ENCODE measurements around the gene KCNK2. TPM values are rescaled to one million over a fixed set of nuclear protein-coding genes. Genes with fewer than 3 reads are reported as not detected.

KCNK2 gene
- total and polyA plus RNA-seq, 2 experiments from 2014 or later = 69.2 to 133 TPM

GRCh38 chr1:215250913-215251312 lies 168.4 kb downstream of the KCNK2 start:
- no peak overlapping the region for H3K9ac ChIP-seq
- in situ Hi-C loops (cut with MboI) = no loop called here

GRCh38 chr1:215251428-215251827 lies 168.9 kb downstream of the KCNK2 start:
- Histone ChIP-seq H3K79me2 (ENCODE audit: insufficient read depth) (no peaks in the 10 kb centered on the region), H3K9ac (no peak overlapping the region), H3K27ac (no peak overlapping the region), H3F3A (ENCODE audit: insufficient read depth) (peaks cover 9% of the 10 kb centered on the region; the same call in 1 of the 2 replicates), H3K9me2 (ENCODE audit: insufficient read depth) (no peaks in the 10 kb centered on the region), H3K27me3 (replicated peaks; ENCODE audit: insufficient read depth) (no peaks in the 10 kb centered on the region), H4K20me1 (ENCODE audit: insufficient read depth) (no peaks in the 10 kb centered on the region), H3K4me3 (no peak overlapping the region), H2AFZ (no peak overlapping the region), H3K4me2 (ENCODE audit: unreplicated experiment) (no peak overlapping the region), H3K4me1 (ENCODE audit: insufficient read depth) (no peaks in the 10 kb centered on the region), H3K9me3 (ENCODE audit: low read depth) (no peaks in the 10 kb centered on the region), H3K36me3 (ENCODE audit: low read depth) (no peaks in the 10 kb centered on the region)
- DNase-seq = no peak
- in situ Hi-C loops (cut with MboI) = no loop called here
- no peak for TF ChIP-seq EZH2phosphoT487 (IDR thresholded peaks at IDR 0.05; ENCODE audit: insufficient read depth, low read depth)
- TF ChIP-seq EZH2 (IDR thresholded peaks at IDR 0.05; ENCODE audit: insufficient read depth, poor library complexity, severe bottlenecking) = no peak
- 95 to 97% methylated on average over 4 of the region's 4 CpGs for WGBS, 2 experiments (ENCODE audit: low coverage in 1 of 2, low lambda C conversion rate in 2 of 2, missing lambda C conversion rate in 2 of 2)

More at GRCh38 chr1:215250913-215251312, 168.4 kb downstream of the KCNK2 start:
- Histone ChIP-seq H4K20me1 (ENCODE audit: insufficient read depth) (no peaks in the 10 kb centered on the region), H3K4me3 (no peak overlapping the region), H2AFZ (no peak overlapping the region), H3K27ac (no peak overlapping the region), H3F3A (ENCODE audit: insufficient read depth) (peaks cover 14% of the 10 kb centered on the region; the same call in 1 of the 2 replicates), H3K4me2 (ENCODE audit: unreplicated experiment) (no peak overlapping the region), H3K9me3 (ENCODE audit: low read depth) (no peaks in the 10 kb centered on the region), H3K36me3 (ENCODE audit: low read depth) (no peaks in the 10 kb centered on the region), H3K4me1 (ENCODE audit: insufficient read depth) (no peaks in the 10 kb centered on the region), H3K9me2 (ENCODE audit: insufficient read depth) (no peaks in the 10 kb centered on the region), H3K27me3 (replicated peaks; ENCODE audit: insufficient read depth) (no peaks in the 10 kb centered on the region), H3K79me2 (ENCODE audit: insufficient read depth) (no peaks in the 10 kb centered on the region)
- WGBS, 2 experiments (ENCODE audit: low coverage in 1 of 2, low lambda C conversion rate in 2 of 2, missing lambda C conversion rate in 2 of 2) = 92 to 98% methylated on average over 2 of the region's 2 CpGs
- TF ChIP-seq EZH2phosphoT487 (IDR thresholded peaks at IDR 0.05; ENCODE audit: insufficient read depth, low read depth) = no peak
- TF ChIP-seq EZH2 (IDR thresholded peaks at IDR 0.05; ENCODE audit: insufficient read depth, poor library complexity, severe bottlenecking) = no peak
- DNase-seq = no peak

GRCh38 chr1:215252164-215252563 lies 169.6 kb downstream of the KCNK2 start:
- Histone ChIP-seq H3K9ac (no peak overlapping the region), H2AFZ (no peak overlapping the region), H3K9me2 (ENCODE audit: insufficient read depth) (no peaks in the 10 kb centered on the region), H3K79me2 (ENCODE audit: insufficient read depth) (no peaks in the 10 kb centered on the region), H3F3A (ENCODE audit: insufficient read depth) (peaks cover 5% of the 10 kb centered on the region; the same call in 1 of the 2 replicates), H3K9me3 (ENCODE audit: low read depth) (no peaks in the 10 kb centered on the region), H3K4me2 (ENCODE audit: unreplicated experiment) (no peak overlapping the region), H4K20me1 (ENCODE audit: insufficient read depth) (no peaks in the 10 kb centered on the region), H3K36me3 (ENCODE audit: low read depth) (no peaks in the 10 kb centered on the region), H3K4me1 (ENCODE audit: insufficient read depth) (no peaks in the 10 kb centered on the region), H3K27me3 (replicated peaks; ENCODE audit: insufficient read depth) (no peaks in the 10 kb centered on the region), H3K4me3 (no peak overlapping the region), H3K27ac (no peak overlapping the region)
- no peak for DNase-seq
- 91 to 100% methylated on average over 1 of the region's 1 CpG for WGBS, 2 experiments (ENCODE audit: low coverage in 1 of 2, low lambda C conversion rate in 2 of 2, missing lambda C conversion rate in 2 of 2)
- in situ Hi-C loops (cut with MboI) = no loop called here
- TF ChIP-seq EZH2 (IDR thresholded peaks at IDR 0.05; ENCODE audit: insufficient read depth, poor library complexity, severe bottlenecking) (no peak), EZH2phosphoT487 (IDR thresholded peaks at IDR 0.05; ENCODE audit: insufficient read depth, low read depth) (no peak)

GRCh38 chr1:215256936-215257679 lies 174.6 kb downstream of the KCNK2 start:
- Histone ChIP-seq H3K27ac (no peak overlapping the region), H3K4me1 (ENCODE audit: insufficient read depth) (no peaks in the 10 kb centered on the region), H2AFZ (no peak overlapping the region), H3K4me3 (no peak overlapping the region), H3K9me3 (ENCODE audit: low read depth) (no peaks in the 10 kb centered on the region), H3K36me3 (ENCODE audit: low read depth) (no peaks in the 10 kb centered on the region), H3K9ac (no peak overlapping the region), H3F3A (ENCODE audit: insufficient read depth) (no peaks in the 10 kb centered on the region), H3K4me2 (ENCODE audit: unreplicated experiment) (no peak overlapping the region), H4K20me1 (ENCODE audit: insufficient read depth) (no peaks in the 10 kb centered on the region), H3K9me2 (ENCODE audit: insufficient read depth) (no peaks in the 10 kb centered on the region), H3K27me3 (replicated peaks; ENCODE audit: insufficient read depth) (no peaks in the 10 kb centered on the region), H3K79me2 (ENCODE audit: insufficient read depth) (no peaks in the 10 kb centered on the region)
- 81 to 88% methylated on average over 3 of the region's 3 CpGs for WGBS, 2 experiments (ENCODE audit: low coverage in 1 of 2, low lambda C conversion rate in 2 of 2, missing lambda C conversion rate in 2 of 2)
- in situ Hi-C loops (cut with MboI) = no loop called here
- TF ChIP-seq EZH2 (IDR thresholded peaks at IDR 0.05; ENCODE audit: insufficient read depth, poor library complexity, severe bottlenecking) (no peak), EZH2phosphoT487 (IDR thresholded peaks at IDR 0.05; ENCODE audit: insufficient read depth, low read depth) (no peak)
- peak; percentile 35 for DNase-seq

All from GM23248 (cell line).